HL-60 (cell line): ENCODE measurements around the gene BICD2.

Source experiments
- DNase-seq, 2 experiments: peaks; one replicate each; pipeline ENCODE4 v3.0.0-alpha.2; 2010 to 2020; ENCODE audit warnings: low read depth in 1 of 2, low spot score in 1 of 2
- H3K27ac ChIP-seq: fragments of 250-450 bp; sonication (Bioruptor Pico); replicated peaks from 2 replicates; pipeline ENCODE4 v1.5.1; 2020; ENCODE audit warnings: mild to moderate bottlenecking, moderate library complexity
- H3K27me3 ChIP-seq: fragments of 250-450 bp; sonication (Bioruptor Pico); 2 replicates; pipeline ENCODE4 v1.5.1; 2021; ENCODE audit warnings: mild to moderate bottlenecking, moderate library complexity; ENCODE audit not compliant: insufficient read depth, poor library complexity, severe bottlenecking
- H3K4me3 ChIP-seq: replicated peaks from 2 replicates; pipeline ENCODE4 v1.5.1; 2011; ENCODE audit warnings: mild to moderate bottlenecking, control low read depth, low read length; ENCODE audit not compliant: insufficient read depth
- GABPA ChIP-seq: IDR thresholded peaks from 2 replicates; pipeline ENCODE4 v1.6.1; 2012; ENCODE audit warnings: low read depth
- POLR2AphosphoS5 ChIP-seq: IDR thresholded peaks from 2 replicates; pipeline ENCODE4 v1.6.1; 2012; ENCODE audit warnings: low read depth
- REST ChIP-seq: IDR thresholded peaks from 2 replicates; pipeline ENCODE4 v1.6.1; 2012; ENCODE audit warnings: low read depth; ENCODE audit not compliant: insufficient replicate concordance
- SPI1 ChIP-seq: IDR thresholded peaks from 2 replicates; pipeline ENCODE4 v1.6.1; 2012; ENCODE audit warnings: low read depth, mild to moderate bottlenecking, borderline replicate concordance
- TF ChIP-seq, protein P1 (sequence below): IDR thresholded peaks from one replicate; pipeline ENCODE4 v1.5.1; 2011; ENCODE audit warnings: low read length, control low read depth, inconsistent platforms; ENCODE audit not compliant: insufficient read depth

BICD2 gene

DNA sequence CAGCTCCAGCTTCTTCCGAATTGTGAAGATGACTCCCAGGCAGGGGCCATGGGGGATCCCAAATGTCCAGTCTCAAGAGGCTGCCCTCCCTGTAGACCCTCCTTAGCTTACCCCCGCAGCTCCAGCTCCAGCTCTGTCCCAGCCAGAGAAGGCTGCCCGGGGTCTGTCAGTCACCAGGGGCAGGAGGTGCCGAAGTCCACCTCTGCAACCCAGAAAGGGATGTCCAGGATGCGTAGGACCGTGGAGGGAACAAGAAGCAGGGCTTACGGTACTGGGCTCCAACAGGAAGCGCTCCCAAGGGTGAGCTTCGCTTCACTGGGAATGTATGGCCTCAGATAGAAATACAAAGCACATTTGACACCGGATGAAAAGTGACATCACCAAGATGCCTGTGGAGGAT is 100.7 kb downstream of the BICD2 start:
- TF ChIP-seq POLR2AphosphoS5 (no peak), GABPA (no peak), SPI1 (no peak), REST (no peak)
- TF ChIP-seq, protein P1, sequence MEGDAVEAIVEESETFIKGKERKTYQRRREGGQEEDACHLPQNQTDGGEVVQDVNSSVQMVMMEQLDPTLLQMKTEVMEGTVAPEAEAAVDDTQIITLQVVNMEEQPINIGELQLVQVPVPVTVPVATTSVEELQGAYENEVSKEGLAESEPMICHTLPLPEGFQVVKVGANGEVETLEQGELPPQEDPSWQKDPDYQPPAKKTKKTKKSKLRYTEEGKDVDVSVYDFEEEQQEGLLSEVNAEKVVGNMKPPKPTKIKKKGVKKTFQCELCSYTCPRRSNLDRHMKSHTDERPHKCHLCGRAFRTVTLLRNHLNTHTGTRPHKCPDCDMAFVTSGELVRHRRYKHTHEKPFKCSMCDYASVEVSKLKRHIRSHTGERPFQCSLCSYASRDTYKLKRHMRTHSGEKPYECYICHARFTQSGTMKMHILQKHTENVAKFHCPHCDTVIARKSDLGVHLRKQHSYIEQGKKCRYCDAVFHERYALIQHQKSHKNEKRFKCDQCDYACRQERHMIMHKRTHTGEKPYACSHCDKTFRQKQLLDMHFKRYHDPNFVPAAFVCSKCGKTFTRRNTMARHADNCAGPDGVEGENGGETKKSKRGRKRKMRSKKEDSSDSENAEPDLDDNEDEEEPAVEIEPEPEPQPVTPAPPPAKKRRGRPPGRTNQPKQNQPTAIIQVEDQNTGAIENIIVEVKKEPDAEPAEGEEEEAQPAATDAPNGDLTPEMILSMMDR = no peak
- DNase-seq = no peak
- Histone ChIP-seq H3K4me3 (no peak overlapping the region), H3K27ac (no peak overlapping the region), H3K27me3 (no peaks in the 10 kb centered on the region)

GRCh38 chr9:92663126-92663525 is 101.5 kb downstream of the BICD2 start:
- no peak for DNase-seq
- H3K27ac ChIP-seq = no peak overlapping the region
- H3K27me3 ChIP-seq = no peaks in the 10 kb centered on the region
- TF ChIP-seq, protein P1 = no peak
- TF ChIP-seq POLR2AphosphoS5 (no peak), REST (no peak), GABPA (no peak), SPI1 (no peak)
- H3K4me3 ChIP-seq = no peak overlapping the region

DNA sequence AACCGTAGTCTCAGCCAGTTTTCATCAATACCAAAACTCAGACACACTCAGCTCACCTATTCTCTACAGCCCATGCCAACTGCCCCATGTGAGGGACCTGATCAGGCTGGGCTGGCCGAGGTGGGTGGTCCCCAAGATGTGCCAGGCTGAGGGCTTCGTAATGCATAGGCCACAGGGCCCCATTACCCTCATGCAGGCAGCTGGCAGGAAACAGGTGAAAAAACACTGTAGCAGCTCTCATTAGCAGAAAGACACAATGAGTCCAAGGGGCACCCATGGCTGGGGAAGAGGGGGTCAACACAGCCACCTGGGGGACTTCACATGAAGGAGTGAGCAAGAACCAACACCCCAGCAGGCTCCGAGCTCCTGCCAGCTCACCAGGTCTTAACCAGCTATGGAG is 102.9 kb downstream of the BICD2 start:
- TF ChIP-seq REST = no peak
- no peak for TF ChIP-seq SPI1
- TF ChIP-seq POLR2AphosphoS5 = no peak
- TF ChIP-seq GABPA = no peak
- TF ChIP-seq, protein P1 = no peak
- Histone ChIP-seq H3K27me3 (no peaks in the 10 kb centered on the region), H3K27ac (no peak overlapping the region), H3K4me3 (no peak overlapping the region)
- no peak for DNase-seq
